SK-N-SH treated with all-trans-retinoic acid at 6 μM for 48 hours (cell line): ENCODE measurements around the gene SLC6A8.
"Not testable (repeated sequence)": the region's sequence is repeated elsewhere in the genome, so short reads cannot be mapped to it uniquely, and the experiment has no call there.

Experiments used
- ATAC-seq: fragments of 200-7000 bp; cut with Tn5 transposase; 3 replicates; pipeline ENCODE4 v1.9.1; 2020; ENCODE audit warnings: mild to moderate bottlenecking, moderate library complexity
- BACH2 ChIP-seq: fragments of 250-450 bp; sonication (Bioruptor Pico); IDR thresholded peaks from 2 replicates; pipeline ENCODE4 v1.9.0; 2021; ENCODE audit warnings: mild to moderate bottlenecking, borderline replicate concordance
- CREB5 ChIP-seq: fragments of 250-450 bp; sonication (Bioruptor Pico); IDR thresholded peaks from 2 replicates; pipeline ENCODE4 v1.5.1; 2020; ENCODE audit warnings: low read depth, mild to moderate bottlenecking, moderate library complexity
- CSRNP3 ChIP-seq: fragments of 250-450 bp; sonication (Bioruptor Pico); IDR thresholded peaks from 2 replicates; pipeline ENCODE4 v1.5.1; 2021; ENCODE audit warnings: mild to moderate bottlenecking, moderate library complexity
- ESRRG ChIP-seq: fragments of 250-450 bp; sonication (Bioruptor Pico); IDR thresholded peaks from 2 replicates; pipeline ENCODE4 v1.6.1; 2021; ENCODE audit warnings: mild to moderate bottlenecking
- GLIS3 ChIP-seq: fragments of 250-450 bp; sonication (Bioruptor Pico); IDR thresholded peaks from 2 replicates; pipeline ENCODE4 v1.5.0; 2020; ENCODE audit warnings: mild to moderate bottlenecking, moderate library complexity
- ISL1 ChIP-seq: fragments of 250-450 bp; sonication (Bioruptor Pico); IDR thresholded peaks from 2 replicates; pipeline ENCODE4 v2.1.2; 2022; ENCODE audit warnings: mild to moderate bottlenecking, moderate library complexity
- OSR1 ChIP-seq: fragments of 250-450 bp; sonication (Bioruptor Pico); IDR thresholded peaks from 2 replicates; pipeline ENCODE4 v1.8.0; 2022; ENCODE audit warnings: moderate library complexity, mild to moderate bottlenecking, inconsistent platforms
- PATZ1 ChIP-seq: fragments of 250-450 bp; sonication (Bioruptor Pico); IDR thresholded peaks from 2 replicates; pipeline ENCODE4 v1.8.0; 2020; ENCODE audit warnings: mild to moderate bottlenecking, moderate library complexity, borderline replicate concordance
- POU6F1 ChIP-seq: fragments of 250-450 bp; sonication (Bioruptor Pico); IDR thresholded peaks from 2 replicates; pipeline ENCODE4 v1.8.0; 2021; ENCODE audit warnings: low read depth, mild to moderate bottlenecking, moderate library complexity, borderline replicate concordance
- PPARA ChIP-seq: fragments of 250-450 bp; sonication (Bioruptor Pico); IDR thresholded peaks from 2 replicates; pipeline ENCODE4 v1.5.0; 2020; ENCODE audit warnings: mild to moderate bottlenecking, borderline replicate concordance
- RARB ChIP-seq: fragments of 250-450 bp; sonication (Bioruptor Pico); IDR thresholded peaks from 2 replicates; pipeline ENCODE4 v1.8.0; 2021; ENCODE audit warnings: mild to moderate bottlenecking, moderate library complexity
- SNAI2 ChIP-seq: fragments of 250-450 bp; sonication (Bioruptor Pico); IDR thresholded peaks from 2 replicates; pipeline ENCODE4 v1.5.0; 2020; ENCODE audit warnings: mild to moderate bottlenecking, moderate library complexity
- TCF4 ChIP-seq: fragments of 250-450 bp; sonication (Bioruptor Pico); IDR thresholded peaks from 2 replicates; pipeline ENCODE4 v1.8.0; 2021; ENCODE audit warnings: mild to moderate bottlenecking, moderate library complexity, borderline replicate concordance
- TOX ChIP-seq: fragments of 250-450 bp; sonication (Bioruptor Pico); IDR thresholded peaks from 2 replicates; pipeline ENCODE4 v1.8.0; 2021; ENCODE audit warnings: mild to moderate bottlenecking, moderate library complexity, borderline replicate concordance
- TSHZ2 ChIP-seq: fragments of 250-450 bp; sonication (Bioruptor Pico); IDR thresholded peaks from 2 replicates; pipeline ENCODE4 v1.5.0; 2020; ENCODE audit warnings: mild to moderate bottlenecking, moderate library complexity
- ZC3H10 ChIP-seq: fragments of 250-450 bp; sonication (Bioruptor Pico); IDR thresholded peaks from 2 replicates; pipeline ENCODE4 v1.5.1; 2021; ENCODE audit warnings: mild to moderate bottlenecking, moderate library complexity
- ZFP3 ChIP-seq: fragments of 250-450 bp; sonication (Bioruptor Pico); IDR thresholded peaks from 2 replicates; pipeline ENCODE4 v1.5.0; 2020; ENCODE audit warnings: mild to moderate bottlenecking, moderate library complexity
- ZFP30 ChIP-seq: fragments of 450-650 bp; formaldehyde crosslinking; IDR thresholded peaks from 2 replicates; pipeline ENCODE4 v1.5.0; 2022; ENCODE audit warnings: mild to moderate bottlenecking, moderate library complexity
- ZNF70 ChIP-seq: fragments of 450-650 bp; formaldehyde crosslinking; IDR thresholded peaks from 2 replicates; pipeline ENCODE4 v1.5.0; 2020; ENCODE audit warnings: mild to moderate bottlenecking, moderate library complexity
- ZNF8 ChIP-seq: fragments of 450-650 bp; formaldehyde crosslinking; IDR thresholded peaks from 2 replicates; pipeline ENCODE4 v1.5.0; 2020; ENCODE audit warnings: mild to moderate bottlenecking, moderate library complexity

SLC6A8 gene

GRCh38 chrX:153692611-153693156 is 5.0 kb downstream of the SLC6A8 start:
- ATAC-seq = no peak

GRCh38 chrX:153693216-153694086 is 5.7 kb downstream of the SLC6A8 start:
- no peak for ATAC-seq
- no peak for TF ChIP-seq CREB5
- no peak for TF ChIP-seq ZFP3
- no peak for TF ChIP-seq PATZ1
- no peak for TF ChIP-seq OSR1
- TF ChIP-seq PPARA = no peak
- no peak for TF ChIP-seq POU6F1 (CRISPR knock-in tag)
- TF ChIP-seq ESRRG = no peak

More at GRCh38 chrX:153692611-153693156, 5.0 kb downstream of the SLC6A8 start:
- TF ChIP-seq ZFP30 (CRISPR knock-in tag) (no peak), CSRNP3 (CRISPR knock-in tag) (no peak), ESRRG (no peak), ZFP3 (no peak), GLIS3 (CRISPR knock-in tag) (no peak), POU6F1 (CRISPR knock-in tag) (no peak), TCF4 (CRISPR knock-in tag) (no peak)

- not testable (repeated sequence) for ATAC-seq
Observed at GRCh38 chrX:153694256-153694655, 6.5 kb downstream of the SLC6A8 start.

GRCh38 chrX:153694687-153695270 is 7.1 kb downstream of the SLC6A8 start:
- ATAC-seq = no peak
- TF ChIP-seq GLIS3 (CRISPR knock-in tag) (no peak), PPARA (no peak), ISL1 (CRISPR knock-in tag) (no peak), BACH2 (CRISPR knock-in tag) (no peak), CREB5 (no peak), SNAI2 (no peak), ZNF8 (no peak), CSRNP3 (CRISPR knock-in tag) (no peak), TSHZ2 (CRISPR knock-in tag) (no peak), RARB (CRISPR knock-in tag) (no peak), TOX (CRISPR knock-in tag) (no peak), ZNF70 (CRISPR knock-in tag) (no peak), ZC3H10 (no peak)
